ENCODE data around the gene SHISA9.

SHISA9 gene

DNA sequence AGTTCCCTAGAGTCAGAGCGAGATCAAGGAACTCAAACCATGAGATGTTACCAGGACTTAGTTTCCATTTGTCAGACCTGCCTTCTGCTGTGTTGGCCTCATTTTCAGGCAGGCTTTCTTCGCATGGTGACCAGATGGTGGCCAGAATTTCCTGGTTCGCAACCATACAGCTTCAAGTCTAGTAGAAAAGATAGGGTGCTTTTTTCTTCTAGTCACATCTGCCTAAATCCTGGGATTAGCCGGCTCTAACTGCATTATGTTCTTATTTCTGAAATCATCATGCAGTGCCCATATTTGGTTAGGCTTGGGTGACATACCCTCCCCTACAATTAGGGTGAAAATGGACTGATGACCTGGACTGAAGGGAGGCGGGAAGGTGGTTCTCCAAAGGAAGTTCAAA lies 131.5 kb downstream of the SHISA9 start:
- DNase-seq: no peak

DNA sequence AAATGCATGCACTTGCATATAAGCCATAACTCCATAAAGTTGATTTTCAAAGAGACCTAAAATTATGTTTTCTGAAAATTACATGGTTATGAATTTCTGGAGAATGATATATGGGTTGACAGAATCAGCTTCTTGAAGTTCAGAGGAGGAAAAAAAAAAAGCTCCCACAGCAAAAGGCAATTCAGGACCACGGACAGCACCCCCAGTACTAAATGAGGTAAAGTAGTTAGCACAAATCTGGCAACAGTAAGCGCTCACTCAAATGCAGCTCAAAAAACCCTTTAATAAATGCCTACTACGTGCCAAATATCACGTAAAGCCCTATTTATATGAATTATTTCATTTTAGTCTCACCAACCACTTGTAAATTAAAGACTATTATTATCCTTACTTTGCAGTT lies 135.2 kb downstream of the SHISA9 start:
- DNase-seq: no peak

DNA sequence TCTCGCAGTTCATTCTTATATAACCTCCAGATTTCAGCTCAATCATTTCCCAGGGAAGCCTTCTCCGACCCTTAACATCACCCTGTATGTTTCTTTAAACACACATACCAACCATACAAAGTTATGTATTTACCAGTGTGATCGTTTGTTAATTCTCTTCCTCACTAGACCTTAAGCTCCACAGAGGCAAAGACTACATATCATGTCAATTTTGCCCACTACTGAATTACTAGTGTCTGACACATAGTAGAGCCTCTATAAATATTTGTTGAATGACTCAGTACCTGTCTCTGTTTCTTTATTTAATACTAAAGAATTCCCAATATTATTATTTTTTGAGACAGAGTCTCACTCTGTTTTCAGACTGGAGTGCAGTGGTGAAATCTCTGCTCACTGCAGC lies 137.2 kb downstream of the SHISA9 start:
- no peak for DNase-seq

DNA sequence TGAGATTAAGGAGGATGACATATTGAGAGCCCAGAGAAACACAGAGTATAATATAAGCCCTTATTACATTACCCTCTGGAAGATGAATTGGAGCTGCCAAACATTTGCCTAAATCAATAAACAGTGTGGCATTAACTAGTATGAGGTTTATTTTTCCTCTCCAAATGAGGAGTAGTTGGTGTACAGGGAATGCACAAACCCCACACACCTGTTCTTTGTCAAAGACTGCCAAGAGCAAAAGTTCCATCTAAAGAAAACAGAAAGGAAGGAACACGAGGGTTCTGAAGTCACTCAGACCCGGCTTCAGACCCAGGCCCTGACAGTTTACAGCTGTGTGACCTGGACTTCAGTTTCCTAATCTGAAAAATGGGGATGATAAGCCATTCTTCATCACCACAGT lies 138.1 kb downstream of the SHISA9 start:
- DNase-seq: no peak

DNA sequence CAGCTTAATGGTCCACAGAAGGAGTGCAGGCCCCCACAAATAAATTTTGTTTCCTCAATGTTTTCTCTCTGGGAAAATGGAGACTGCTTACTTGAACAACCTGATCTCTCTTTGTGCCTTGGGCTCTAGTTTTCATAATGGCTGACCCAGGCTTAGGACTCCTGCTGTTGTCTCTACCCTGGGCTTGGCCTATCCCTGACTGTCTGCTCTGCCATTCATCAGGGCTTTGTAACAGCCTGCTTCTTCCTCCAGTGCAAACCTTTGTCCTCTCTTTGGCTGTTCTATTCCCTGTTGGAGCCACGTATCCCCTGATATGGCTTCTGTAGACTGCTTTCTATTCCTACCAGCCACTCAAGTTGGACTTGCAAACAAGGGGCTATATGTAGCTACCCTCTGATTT lies 139.8 kb downstream of the SHISA9 start:
- no peak for DNase-seq

DNA sequence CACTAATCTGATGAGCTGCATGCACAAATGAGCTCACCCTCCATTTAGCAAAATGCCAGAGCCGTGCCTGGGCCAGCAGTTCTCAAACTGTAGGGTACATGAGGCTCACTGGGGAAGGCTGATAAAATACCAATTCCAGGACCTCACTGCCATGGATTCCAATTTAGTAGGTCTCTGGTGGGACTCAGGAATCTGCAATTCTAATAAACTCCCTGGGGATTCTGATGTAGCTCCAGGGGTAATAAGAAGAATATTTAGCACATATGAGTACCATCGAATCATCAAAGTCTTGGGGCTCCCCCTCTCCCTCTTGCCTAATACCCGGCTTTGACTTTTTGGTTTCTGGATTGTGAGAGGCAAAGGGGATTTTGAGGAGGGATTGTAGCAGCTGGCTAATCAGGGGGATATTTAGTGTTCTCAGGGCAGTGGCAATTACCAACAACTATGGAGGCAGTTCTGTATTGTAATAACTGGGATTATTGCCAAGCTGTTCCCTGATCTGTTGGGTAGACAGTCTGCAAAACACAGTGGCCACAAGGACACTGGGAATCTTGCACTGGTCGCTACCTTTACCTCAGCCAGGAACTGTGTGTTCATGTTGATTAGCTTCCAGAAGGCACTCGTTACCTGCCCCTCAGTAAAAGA lies 140.4 kb downstream of the SHISA9 start:
- DNase-seq: no peak

DNA sequence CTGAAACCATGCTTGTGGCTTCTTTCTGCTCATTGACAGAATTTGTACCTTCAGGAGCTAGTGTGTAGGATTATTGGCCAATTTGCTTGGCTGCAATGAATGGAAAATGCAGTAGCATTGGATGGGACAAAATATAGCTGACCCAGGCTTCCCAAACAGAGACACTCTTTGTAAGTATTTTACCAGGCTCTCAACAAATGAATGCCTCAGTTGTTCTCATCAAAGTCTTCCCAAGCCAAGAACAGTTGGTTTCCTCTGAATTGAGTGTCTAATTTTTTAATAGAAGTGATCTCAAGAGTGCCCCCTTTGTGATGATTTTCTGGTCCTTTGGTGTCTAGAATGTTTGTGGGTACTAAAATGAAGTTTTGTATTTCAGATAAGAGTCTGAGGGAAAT lies 140.9 kb downstream of the SHISA9 start:
- no peak for DNase-seq

DNA sequence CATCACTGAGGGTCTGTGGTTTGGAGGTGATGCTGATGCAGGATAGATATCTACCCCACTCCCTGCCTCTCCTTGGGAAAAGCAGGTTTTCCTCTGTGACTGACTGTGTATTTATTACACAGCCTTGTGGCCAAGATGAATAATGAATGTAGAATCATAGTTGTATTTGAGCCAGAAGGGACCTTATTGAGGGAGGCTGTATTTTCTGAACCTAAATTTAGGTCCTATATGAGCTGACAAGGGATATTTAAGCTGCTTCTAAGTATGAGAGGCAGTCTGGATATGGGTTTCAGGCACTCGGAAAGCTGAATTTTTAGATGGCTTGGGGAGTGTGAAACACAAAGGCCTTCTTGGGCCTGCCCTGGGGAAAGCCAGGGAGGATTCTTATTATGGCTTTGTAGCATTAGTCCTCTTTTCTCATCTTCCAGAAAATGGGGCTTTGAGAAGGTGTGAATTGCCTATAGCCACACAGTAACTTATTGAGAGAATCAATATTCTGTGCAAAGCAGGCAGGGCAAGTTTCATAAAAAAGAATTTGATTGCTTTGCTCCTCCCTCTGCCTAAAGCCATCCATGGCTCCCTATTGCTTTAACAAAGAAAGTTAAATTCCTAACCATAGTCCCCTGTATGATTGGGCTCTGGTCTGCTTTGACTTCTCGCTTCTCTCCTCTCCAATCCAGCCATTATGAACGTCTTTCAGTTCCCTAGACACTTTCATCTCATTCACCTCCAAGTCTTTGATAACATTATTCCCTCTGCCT lies 144.8 kb downstream of the SHISA9 start:
- no peak for DNase-seq

DNA sequence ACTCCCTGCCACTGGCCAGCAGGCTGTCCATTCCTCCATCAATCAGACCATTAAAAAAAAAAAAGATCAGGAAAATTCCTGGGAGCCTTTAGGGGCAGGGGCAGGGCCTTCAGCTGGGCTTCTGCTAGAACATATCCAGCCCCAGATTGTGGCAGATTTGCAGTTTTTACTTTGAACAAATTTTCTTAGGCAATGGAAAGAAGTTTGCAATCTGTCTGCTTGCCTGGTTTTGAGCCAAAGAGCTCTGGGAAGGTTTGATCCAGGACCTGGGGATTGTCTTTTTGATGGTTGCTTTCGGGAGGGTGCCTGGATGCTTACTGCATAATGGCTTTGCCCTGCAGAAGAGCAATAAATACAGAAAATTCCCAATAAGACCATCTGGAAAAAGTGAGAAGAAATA lies 145.9 kb downstream of the SHISA9 start:
- no peak for DNase-seq

DNA sequence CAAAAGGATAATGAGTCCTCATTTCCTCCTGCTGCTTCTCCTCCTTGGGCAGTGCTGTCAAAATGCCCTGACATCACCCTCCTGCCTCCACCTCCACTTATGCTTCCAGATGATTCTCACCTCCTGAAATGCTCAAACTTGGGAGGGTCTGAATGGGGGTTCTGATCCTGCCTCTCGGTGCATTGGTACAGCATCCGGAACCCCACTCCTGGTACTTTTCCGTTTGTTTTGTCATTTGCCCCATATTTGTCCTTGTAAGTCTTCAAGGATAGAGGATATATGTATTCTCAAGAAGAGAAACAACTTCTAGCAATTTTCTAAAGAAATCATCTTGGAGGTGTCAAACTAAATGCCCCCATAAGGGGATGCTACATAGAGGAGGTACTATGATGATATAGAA lies 148.3 kb downstream of the SHISA9 start:
- no peak for DNase-seq

DNA sequence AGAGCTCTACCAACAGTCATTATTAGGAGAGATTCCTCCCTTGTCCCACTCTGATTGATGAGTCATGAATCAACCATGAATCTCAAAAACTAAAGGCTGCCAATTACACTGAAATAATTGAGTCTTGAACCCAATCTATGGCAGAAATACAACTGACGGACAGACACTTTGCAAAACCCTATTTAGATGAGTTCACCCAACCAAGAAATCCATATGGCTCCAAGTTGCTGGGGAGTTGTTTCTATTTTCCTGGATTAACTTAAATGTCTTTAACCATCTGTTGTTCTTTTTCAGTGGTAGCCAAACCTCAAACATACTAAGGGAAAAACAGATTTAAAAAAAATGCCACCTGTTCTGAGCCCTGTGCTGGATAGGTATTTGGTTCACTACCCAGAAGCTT lies 151.0 kb downstream of the SHISA9 start:
- DNase-seq: no peak

DNA sequence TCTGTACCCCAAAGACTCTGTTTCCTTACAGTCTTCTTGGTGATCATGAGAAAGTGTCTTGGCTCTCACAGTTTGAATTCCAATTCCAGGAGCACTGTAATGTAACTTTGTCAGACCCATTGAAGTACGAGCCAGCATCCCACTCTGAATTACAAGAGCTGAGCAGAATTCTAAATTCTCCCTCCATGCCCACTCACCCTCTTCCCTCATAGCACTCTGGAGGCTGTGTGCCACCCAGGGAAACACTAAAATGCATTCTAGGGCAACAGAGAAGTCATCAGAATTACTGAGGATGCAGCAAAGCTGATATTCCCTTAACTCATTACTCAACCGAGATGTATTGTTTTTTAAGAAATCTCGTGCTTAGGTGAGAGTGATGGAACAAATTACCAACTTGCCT lies 154.1 kb downstream of the SHISA9 start:
- DNase-seq: no peak

DNA sequence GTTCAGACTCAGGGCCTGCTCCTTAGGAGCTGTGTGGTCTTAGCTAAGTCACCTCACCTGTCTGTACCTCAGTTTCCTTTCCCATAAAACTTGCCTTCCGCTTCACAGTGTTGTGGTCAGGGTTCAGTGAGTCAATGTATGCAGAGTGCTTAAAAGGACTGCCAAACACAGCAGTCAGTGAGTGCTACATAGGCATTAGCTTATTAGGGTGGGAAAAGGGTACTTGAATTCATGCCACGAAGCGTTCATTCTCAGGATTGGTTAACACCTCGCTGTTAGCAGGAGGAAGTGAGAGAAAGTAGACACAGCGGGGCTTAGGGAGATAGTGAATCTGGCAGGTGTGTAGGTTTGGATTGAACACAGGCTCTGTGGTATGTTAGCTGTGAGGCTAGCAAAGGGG lies 155.2 kb downstream of the SHISA9 start:
- DNase-seq: no peak

DNA sequence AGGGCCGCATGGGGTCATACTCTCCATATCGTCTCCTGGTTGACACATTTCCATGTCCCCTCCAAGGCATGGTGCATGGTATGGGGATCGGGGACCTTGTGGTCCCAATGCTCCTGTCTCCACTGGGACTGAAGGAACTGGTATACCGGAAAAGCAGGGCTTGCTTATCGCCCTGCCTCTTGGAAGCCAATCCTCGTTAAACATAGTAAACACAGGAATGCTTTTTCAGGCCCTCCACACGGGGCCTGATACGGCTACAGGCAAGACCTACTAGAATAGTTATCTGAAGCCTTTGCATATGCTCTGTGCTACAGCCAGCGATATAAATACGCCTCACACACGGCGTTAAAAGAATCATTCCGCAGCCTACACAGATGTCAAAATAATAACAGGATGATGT lies 159.5 kb downstream of the SHISA9 start:
- DNase-seq: no peak

DNA sequence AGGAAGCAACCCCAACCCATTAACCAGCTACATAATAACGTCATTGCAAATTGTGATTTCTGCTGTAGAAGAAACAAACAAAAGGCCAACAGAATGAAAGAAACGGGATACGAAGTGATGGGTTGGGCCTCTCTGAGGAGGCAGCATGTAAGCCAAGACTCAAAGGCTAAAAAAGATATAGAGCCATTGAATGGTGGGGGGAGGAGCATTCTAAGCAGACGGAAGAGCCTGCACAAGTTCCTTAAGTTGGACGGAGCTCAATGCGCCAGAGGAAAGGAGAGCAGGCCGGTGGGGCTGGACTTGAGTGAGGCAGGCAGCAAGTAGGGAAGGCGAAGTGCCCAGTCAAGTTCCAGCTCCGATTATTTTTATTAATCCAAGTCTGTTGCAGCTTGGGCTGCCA lies 160.3 kb downstream of the SHISA9 start:
- no peak for DNase-seq

DNA sequence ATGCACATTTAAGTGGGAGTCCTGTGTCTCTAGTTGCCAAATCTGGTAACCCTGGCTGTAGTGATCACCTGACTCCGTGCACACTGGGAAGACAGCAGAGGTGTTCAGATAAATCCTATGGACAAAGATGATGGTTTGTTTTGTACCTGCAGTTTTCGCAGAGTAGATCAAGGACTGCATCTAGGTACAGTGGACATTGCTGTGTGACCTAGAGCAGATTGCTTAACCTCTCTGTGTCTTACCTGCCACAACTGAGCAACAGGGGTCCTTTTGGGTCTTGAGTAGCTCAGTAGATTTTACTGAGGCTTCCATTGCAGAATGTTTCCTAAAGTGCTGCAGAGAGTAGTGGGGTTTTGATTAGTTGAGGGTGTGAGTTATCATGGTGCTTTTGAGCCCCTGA lies 160.8 kb downstream of the SHISA9 start:
- no peak for DNase-seq

DNA sequence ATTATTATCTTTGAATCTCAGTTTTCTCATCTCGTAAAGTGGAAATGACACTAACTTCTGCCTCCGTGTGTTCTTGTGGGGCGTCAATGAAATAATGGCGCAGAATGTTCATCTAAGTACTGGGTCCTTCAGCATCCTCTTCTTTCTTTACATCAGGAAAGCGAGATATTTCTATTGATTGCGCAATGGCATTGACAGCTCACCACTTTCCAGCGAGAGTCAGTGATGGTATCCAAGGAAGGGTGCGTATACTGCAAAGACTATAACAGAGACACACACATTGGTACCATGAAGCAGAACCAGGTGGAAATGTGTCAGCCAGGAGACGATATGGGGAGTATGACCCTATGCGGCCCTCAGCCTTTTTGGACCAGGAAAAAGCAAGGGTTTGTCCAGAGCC lies 162.1 kb downstream of the SHISA9 start:
- no peak for DNase-seq

DNA sequence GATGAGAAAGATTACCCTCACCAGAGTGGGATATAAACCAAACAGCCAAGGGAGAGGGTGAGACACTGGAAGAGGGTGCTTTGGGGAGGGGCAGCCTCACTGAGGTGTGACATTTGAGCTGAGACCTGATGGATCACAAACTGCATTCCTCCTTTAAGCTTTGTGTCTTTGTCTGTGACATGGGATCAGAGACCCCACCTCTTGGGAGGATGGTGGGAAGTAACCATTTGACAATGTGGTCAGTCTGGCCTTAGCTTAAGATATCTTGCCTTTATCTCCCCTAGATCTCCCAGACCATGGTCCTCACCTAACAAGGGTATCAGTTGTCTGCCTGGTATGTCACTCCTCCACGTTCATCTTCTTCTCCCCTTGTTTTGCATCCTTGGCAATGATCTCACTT lies 163.4 kb downstream of the SHISA9 start:
- no peak for DNase-seq

DNA sequence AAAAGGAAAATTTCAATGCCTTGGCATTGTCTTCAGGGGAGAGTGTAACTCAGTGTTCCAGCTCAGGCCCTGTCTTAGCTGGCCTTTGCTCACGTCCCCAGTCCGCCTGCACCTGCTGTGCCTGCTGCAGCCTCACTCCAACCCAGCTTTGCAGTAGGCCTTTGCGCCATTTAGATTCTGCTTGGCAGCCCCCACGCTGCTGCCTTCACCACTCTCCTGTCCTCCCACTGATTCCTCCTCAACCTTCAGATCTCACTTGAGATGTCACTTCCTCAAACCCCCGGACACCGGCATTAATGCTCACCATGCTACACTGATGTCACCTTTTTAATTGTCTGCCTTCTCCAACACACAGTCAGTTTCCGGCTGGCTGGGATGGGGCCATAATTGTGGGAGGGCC lies 166.2 kb downstream of the SHISA9 start:
- no peak for DNase-seq

DNA sequence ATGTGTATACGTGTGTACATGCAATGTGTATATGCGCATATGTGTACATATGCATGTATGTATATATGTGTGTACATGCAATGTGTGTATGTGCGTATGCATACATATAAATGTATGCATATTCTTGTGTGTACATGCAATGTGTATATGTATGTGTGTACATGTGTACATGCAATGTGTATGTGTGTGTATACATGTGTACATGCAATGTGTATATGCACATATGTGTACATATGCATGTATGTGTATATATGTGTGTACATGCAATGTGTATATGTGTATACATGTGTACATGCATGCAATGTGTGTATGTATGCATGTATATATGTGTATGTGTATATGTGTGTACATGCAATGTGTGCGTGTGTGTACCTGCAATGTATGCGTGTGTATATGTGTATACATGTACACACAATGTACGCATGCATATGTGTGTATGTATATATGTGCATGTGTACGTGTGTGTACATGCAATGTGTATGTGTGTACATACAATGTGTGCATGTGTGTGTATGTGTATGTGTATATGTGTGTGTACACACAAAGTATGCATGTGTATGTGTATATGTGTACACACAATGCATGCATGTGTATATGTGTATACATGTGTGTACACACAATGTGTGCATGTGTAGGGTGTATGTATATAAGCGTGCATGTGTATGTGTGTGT lies 167.7 kb downstream of the SHISA9 start:
- no peak for DNase-seq

DNA sequence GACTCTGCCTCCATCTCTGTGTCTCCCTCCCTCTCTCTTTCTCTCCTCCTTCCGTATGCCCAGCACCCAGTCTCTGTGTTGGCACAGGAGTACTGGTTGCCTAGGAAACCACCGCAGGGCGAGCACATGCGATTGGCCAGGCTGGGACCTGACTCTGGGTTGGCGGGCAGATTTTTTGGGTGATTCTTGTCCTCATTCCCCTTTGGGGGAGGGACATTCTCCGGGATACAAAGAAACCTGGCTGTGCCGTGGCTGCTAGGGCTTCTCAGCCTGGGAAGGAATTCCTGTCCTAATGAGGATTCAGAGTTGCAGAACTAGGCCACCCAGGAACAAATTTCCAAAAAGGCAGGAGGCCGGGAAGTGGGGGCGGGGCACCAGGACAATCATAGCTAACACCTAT lies 168.9 kb downstream of the SHISA9 start:
- DNase-seq: no peak

DNA sequence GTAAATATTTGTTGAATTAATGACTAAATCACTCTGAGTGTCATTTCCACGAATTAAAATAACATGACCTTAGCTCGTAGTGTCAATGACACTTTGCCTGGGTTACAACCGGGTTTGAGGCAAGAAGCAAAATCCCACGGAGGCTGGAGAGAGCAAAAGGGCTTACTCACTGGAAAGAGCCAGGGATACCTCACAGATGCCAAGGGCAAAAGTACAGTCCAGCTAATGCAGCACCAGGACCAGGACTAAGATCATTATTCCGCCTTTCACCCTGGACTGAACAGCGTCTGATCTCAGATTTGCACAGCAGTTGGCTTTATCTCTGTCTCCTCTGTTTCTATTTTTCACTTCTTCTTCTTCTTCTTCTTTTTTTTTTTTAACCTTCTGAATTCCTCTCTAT lies 175.5 kb downstream of the SHISA9 start:
- DNase-seq: no peak

DNA sequence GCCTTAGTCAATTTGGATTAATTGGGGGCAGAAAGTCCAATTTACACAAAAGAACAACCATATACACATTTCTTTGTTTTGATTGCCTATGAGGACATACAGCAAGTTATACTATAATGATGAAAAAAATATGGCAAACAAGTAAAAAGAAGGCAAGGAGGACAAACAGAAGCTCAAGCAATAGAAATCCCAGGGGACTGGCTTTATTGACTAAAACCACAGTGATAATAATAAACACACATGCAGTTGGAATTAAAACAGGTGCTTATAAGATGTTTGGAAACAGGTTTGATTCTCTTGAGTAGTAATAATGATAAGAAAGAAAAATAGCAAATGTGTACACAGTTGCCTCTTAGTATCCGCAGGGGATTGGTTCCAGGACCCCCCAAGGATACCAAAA lies 176.4 kb downstream of the SHISA9 start:
- DNase-seq: no peak

DNA sequence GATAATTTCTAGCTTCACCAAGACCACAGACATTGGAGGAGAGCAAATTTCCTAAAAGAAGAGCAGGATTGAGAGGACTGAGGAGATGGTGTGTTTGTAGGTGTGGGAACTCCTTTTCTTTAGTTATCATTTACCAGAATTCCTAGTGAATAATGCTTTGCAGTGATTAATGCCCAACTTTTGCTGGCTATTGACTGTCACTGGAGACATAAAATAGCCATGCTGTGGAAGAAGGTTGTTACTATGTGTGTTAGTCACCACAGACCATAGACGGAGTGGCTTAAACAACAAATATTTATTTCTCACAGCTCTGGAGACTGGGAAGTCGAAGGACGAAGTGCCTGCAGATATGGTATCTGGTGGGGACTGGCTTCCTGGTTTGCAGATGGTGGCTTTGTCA lies 179.1 kb downstream of the SHISA9 start:
- no peak for DNase-seq

All from NCI-H1694 treated with DMSO at 0.1 percent for 48 hours (cell line).